ENCODE results near the gene CAMK2A.
"Not testable (repeated sequence)": the region's sequence is repeated elsewhere in the genome, so short reads cannot be mapped to it uniquely, and the experiment has no call there.

Gene CAMK2A

GRCh38 chr5:150235500-150235854 is 54.1 kb downstream of the CAMK2A start:
- DNase-seq (ENCODE audit: low spot score), result no peak

- DNase-seq (ENCODE audit: low spot score), result no peak
These were observed 54.7 kb downstream of the CAMK2A start for GRCh38 chr5:150234576-150235499.

- DNase-seq (ENCODE audit: low spot score), result not testable (repeated sequence)
These were observed 55.9 kb downstream of the CAMK2A start for GRCh38 chr5:150233706-150234105.

GRCh38 chr5:150230842-150231241 is 58.7 kb downstream of the CAMK2A start:
- no peak for DNase-seq (ENCODE audit: low spot score)

GRCh38 chr5:150229571-150229970 is 60.0 kb downstream of the CAMK2A start:
- DNase-seq (ENCODE audit: low spot score), result no peak

GRCh38 chr5:150227606-150228273 is 61.8 kb downstream of the CAMK2A start:
- no peak for DNase-seq (ENCODE audit: low spot score)

- DNase-seq (ENCODE audit: low spot score), result no peak
These were observed 62.5 kb downstream of the CAMK2A start for GRCh38 chr5:150227036-150227435.

GRCh38 chr5:150224483-150225027 is 65.0 kb downstream of the CAMK2A start:
- no peak for DNase-seq (ENCODE audit: low spot score)

GRCh38 chr5:150223474-150223873 is 66.1 kb downstream of the CAMK2A start:
- no peak for DNase-seq (ENCODE audit: low spot score)

GRCh38 chr5:150222906-150223305 is 66.7 kb downstream of the CAMK2A start:
- DNase-seq (ENCODE audit: low spot score), result no peak

GRCh38 chr5:150221471-150221870 is 68.1 kb downstream of the CAMK2A start:
- DNase-seq (ENCODE audit: low spot score), result no peak

- no peak for DNase-seq (ENCODE audit: low spot score)
These were observed 69.7 kb downstream of the CAMK2A start for GRCh38 chr5:150219861-150220260.

GRCh38 chr5:150219142-150219541 is 70.4 kb downstream of the CAMK2A start:
- DNase-seq (ENCODE audit: low spot score), result no peak

- no peak for DNase-seq (ENCODE audit: low spot score)
These were observed 70.9 kb downstream of the CAMK2A start for GRCh38 chr5:150218693-150219035.

- peak; percentile 84 for DNase-seq (ENCODE audit: low spot score)
These were observed 71.5 kb downstream of the CAMK2A start for GRCh38 chr5:150217873-150218692.

GRCh38 chr5:150217038-150217437 is 72.5 kb downstream of the CAMK2A start:
- DNase-seq (ENCODE audit: low spot score), result no peak

- DNase-seq (ENCODE audit: low spot score), result no peak
These were observed 73.3 kb downstream of the CAMK2A start for GRCh38 chr5:150215979-150216944.

- no peak for DNase-seq (ENCODE audit: low spot score)
These were observed 75.3 kb downstream of the CAMK2A start for GRCh38 chr5:150214289-150214688.

- no peak for DNase-seq (ENCODE audit: low spot score)
These were observed 76.0 kb downstream of the CAMK2A start for GRCh38 chr5:150213530-150213929.

GRCh38 chr5:150211156-150212030 is 78.2 kb downstream of the CAMK2A start:
- DNase-seq (ENCODE audit: low spot score), result no peak

Measured in activated CD4-positive, alpha-beta T cell treated with anti-CD3 and anti-CD28 coated beads, Interleukin-2, Interleukin-4, amounts not matched to agents 100 ng/mL and 50 ng/mL, durations not matched to agents 16 hours and 8 hours (primary cell).